ENCODE results near the gene NUDC.
"Not testable (repeated sequence)": the region's sequence is repeated elsewhere in the genome, so short reads cannot be mapped to it uniquely, and the experiment has no call there.

The NUDC gene

DNA sequence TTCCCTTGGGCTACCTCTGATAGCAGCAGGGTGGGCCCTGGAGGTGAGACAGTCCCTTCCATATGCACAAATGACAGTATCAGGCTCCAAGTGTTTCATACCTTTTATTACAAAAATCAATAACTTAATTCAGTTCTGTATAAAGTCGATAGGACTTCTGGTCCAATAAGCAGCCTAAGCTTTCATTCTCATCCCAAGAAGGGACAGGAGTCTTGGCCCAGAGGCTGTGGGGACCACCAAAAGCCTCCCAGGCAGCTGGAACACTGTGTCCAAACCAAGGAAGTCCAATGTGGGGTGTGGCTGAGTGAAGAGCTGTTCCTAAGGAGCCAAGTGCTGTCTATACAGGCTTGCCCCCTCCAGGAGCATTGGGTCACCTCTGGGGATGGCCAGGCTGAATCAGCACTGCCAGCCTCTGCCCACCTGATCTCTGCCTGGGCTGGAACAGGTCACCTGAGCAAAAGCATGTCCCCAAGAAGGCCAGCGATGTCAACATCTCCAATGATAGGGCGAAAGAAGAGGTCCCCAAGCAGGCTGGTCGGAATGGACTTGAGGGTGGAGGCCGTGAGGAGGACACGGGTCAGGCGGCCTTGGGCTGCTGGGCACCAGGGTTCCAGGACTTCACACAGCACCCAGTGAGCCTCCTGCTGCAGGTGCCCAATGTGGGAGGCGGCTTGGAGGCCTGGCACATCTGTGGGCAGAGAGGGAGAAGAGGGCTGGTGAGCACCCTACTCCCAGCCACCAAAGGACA lies 10.0 kb upstream of the NUDC start:
- no peak for DNase-seq (ENCODE audit: low read depth in 2 of 2)

DNA sequence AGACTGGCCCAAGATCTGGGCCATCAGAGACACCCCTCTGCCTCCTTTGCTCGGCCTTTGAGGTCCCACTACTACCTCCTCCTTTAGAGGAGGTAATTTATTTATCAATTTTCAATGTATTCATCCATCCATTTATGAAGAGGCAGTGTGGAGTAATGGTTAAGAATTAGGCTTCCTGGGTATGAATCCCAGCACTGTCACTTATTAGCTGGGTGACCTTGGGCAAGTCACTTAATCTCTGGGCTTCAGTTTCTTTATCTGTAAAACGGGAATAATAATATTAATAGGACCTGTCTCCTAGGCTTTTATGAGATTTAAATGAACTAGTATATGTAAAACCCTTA lies 9.4 kb upstream of the NUDC start:
- DNase-seq (ENCODE audit: low read depth in 2 of 2): no peak

DNA sequence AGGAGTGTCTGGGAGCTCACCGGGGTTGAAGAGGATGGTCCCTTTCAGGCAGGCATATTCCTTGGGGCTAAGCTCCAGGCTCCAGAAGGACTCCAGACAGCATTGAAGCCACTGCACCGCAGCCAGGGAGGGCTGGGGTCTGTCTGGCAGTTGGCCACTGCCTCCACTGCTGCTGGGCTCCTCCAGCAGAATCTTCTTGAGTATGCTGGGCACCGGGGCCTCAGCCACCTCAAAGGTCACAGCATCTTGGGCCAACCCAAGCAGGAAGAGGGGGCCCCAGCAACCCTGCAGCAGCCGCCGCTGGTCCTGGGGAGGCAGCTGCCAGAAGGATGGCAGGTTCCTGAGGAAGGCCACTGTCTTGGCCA lies 8.2 kb upstream of the NUDC start:
- no peak for DNase-seq (ENCODE audit: low read depth in 2 of 2)

DNA sequence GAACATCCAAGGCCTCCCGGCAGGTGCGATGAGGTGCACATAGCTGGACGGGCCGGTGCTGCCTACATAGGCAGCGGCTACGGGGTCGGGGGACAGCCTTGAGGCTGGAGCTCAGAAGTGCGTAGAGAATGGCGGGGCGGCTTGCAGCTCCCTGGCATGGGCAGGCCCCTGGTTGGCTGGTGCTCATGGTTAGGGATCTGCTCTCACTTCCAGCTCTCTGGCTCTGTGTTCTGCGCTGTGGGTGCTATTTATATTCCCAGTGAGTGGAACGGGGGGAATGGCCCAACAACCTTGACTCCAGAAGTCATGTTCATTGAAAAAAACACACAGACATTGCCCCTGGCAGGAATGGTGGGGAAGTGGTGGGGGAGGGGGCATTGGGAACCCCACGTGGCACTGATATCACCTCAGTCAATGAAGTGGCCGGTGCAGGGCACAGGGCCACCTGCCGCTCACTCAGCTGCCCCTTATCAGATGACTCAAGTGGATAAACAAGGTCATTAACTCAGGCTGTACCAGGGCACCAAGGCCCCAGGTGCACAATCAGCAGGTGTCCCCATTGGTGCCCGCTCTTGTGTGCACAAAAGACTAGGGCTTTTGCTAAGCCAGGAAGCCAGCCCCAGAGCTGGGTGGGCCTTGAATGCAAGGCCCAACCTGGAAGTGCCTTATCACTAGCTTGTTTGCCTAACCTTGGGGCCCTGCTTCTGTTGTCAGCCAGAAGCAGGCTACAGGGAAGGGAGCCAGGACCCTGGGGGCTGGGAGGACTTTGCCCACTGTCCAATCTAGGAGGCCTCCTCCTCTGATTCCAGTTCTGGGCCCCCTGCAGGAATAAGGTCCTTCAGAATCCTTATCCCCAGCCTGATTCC lies 7.6 kb upstream of the NUDC start, which contains the start of gene NR0B2:
Gene NR0B2, minus strand, starts transcription at position 222 of the 866 bp plus-strand sequence. Its CDS starts 35 bp downstream, at position 187.
- no peak for DNase-seq (ENCODE audit: low read depth in 2 of 2)

DNA sequence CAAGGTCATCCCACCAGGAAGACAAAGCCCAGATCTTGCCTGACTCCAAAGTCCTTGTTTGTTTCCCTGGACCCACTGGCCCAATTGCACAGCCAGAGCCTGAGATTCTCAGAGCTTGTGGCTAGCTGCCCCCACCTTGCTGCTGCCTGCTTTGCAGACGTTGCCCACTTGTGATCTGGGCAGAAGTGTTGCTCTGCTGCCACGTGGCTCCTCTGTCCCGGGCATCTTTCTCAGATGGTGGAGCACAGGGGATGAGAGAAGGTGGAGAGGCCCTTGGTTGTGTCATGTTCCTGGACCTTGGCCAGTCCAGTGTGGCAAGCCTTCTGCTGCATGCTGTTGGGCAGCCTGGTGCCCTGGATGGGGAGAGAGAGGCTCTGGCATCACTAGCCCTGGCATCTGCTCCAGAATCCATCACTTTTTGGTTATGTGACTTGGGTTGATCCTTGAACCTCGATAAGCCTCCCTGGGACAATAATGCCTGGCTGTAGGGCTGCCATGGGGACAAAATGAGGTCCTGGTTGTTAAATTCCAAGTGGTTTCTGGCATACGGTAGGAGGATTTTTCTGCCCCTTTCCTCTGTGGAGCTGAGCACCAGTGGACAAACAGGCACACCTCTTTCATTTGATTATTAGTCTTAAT lies 6.2 kb upstream of the NUDC start:
- DNase-seq (ENCODE audit: low read depth in 2 of 2): no peak

DNA sequence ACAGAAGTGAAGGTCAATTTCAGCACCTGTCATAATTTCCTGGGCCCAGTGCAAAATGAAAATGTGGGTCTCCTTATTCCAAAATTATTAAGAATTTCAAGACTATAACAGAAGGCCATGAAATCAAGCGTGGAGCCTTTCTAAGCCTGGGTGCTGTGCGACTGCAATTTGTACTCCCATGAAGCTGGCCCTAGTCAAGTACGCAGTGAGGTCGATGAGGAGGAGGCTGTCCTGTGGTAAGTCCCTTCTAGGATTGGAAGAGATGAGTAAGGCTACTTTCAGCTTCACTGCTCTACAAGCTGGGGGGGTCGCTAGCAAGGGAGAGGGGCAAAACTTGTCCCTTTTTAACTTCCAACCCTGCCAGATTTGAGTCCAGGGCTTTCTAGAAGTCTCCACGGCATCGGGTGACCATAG lies 410 bp upstream of the NUDC start:
- DNase-seq (ENCODE audit: low read depth in 2 of 2): no peak

DNA sequence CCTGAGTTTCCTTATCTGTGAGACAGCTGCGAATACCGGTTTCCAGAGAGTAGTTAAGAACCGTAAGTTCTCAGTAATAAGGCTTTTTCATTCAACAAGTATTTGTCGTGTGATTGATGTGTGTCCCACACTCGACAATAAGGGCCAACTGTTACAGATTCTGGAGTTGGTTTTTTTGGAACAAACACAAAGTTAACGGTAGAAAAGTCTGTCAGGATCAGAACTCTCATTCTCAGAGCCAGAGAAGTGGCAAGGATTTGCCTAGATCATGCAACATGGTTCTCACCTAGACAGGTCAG lies 837 bp downstream of the NUDC start:
- DNase-seq (ENCODE audit: low read depth in 2 of 2): no peak

DNA sequence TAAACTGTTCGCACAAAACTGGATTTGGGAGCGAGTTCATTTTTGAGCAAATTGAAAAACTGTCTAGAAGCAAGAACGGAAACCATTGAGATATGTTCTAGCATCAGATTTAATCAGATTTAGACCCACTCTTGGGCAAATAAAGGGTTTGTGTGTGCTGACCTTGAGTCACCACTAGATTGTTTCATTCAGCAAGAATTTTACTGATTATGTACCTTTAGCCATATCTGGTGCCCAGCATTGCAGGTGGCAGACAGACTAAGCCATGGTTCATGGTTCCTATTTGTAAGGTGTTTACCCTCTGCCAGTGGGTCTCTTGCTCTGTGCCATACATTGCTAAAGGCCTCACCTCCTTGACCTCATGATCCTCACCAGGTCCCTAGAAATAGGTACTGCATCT lies 1.4 kb downstream of the NUDC start:
- DNase-seq (ENCODE audit: low read depth in 2 of 2): no peak

DNA sequence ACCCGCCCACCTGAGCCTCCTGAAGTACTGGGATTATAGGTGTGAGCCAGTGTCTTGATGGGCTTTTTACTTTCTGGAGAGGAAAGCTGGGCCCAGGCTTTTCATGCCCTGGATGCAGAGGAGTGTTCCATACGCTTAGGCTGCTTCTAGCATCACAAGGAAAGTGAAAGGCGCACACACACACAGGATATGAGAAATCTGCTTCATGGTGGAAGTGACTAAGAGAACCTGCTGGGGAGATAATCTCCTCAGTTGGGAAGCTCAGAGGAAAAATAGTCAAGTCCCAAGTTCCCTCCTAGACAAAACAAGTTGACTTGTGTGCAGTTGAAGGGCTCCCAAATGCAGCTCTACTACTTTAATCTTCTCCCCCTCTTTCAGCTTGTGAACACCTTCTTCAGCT lies 2.2 kb downstream of the NUDC start:
- DNase-seq (ENCODE audit: low read depth in 2 of 2): no peak

DNA sequence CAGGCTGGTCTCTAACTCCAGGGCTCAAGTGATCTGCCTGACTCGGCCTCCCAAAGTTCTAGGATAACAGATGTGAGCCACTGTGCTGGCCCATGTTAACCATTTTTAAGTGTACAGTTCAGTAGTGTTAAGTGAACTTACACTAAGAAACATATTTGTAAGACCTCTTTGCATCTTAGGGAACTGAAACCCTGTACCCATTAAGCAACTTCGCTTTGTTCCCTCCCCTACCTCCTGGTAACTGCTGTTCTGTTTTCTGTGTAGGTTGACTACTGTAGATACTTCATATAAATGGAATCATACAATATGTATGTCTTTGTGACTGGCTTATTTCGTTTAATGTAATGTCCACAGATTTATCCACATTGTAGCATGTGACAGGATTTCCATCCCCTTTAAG lies 11.0 kb downstream of the NUDC start:
- no peak for DNase-seq (ENCODE audit: low read depth in 2 of 2)

DNA sequence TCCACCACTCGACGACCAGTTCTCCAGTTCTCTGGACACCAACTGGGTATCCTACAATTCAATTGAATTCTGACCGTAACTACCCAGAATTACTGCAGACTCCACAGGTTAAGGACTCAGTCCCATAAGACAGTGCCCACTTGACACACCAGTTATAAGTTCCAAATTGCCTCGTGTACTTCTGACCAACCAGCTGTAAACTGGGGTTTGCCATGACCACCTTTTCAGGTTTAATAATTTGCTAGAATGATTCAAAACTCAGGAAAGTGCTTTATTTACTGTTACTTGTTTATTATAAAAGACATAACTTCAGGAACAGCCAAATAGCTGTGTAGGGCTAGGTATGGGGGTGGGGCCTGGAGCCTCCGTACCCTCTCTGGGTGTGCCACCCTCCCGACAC lies 15.3 kb downstream of the NUDC start:
- no peak for DNase-seq (ENCODE audit: low read depth in 2 of 2)

DNA sequence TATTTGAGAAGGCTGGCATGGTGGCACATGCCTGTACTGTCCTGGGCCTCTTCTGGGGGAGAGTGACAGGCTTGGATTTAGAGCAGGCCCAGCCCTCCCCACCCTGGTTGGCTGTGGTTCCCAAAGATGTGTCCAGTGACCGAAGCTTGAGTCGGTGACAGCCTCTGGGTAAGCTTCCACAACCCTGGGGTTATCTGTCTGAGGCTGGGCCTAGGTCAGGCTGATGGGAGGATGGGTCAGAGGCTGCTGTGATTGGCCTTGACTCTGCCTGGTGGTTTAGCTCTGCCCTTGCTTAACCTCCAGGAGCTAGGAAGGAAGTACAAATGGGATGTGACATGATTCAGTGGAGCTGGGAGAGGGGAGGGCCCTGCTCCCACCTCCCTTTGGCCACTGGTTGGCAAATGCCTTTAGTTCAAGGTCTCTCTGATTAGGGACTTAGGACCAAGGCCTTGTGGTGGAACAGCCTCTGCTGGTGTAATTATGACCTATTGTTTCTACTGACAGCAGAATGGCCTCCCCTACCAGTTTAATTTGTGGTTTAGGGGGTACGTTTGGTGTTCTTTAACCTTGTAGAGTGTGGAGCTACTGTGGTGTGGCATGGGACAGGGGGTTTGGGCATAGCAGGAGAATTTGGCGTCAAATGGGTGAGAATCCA lies 16.6 kb downstream of the NUDC start:
- DNase-seq (ENCODE audit: low read depth in 2 of 2): no peak

DNA sequence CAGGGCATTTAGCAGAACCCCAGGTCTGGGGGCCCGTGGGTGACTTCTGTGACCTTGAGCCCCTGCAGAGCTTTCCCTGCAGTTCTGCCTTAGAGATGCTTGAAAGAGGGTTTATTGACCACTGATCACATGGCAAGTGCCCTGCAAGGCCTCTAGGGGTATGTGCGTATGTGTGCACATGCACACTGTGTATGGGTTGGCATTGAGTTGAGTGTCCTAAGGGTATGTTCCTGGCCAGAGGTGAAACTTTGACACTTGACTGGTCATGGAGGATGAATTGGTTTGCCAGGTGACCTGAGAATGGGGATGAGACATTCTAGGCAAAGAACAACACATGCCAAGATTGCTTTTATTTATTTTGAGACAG lies 17.1 kb downstream of the NUDC start:
- no peak for DNase-seq (ENCODE audit: low read depth in 2 of 2)

DNA sequence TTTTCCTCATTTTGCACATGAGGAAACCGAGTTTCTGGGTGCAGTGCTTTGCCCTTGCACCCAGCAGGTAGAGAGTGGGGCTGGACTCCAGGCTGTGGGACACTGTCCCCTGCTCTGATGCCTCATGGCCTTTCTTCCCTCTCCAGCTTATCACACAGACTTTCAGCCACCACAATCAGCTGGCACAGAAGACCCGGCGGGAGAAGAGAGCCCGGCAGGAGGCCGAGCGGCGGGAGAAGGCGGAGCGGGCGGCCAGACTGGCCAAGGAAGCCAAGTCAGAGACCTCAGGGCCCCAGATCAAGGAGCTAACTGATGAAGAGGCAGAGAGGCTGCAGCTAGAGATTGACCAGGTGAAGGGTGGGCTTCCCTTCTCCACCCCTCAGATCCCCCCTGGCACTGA lies 19.8 kb downstream of the NUDC start:
- no peak for DNase-seq (ENCODE audit: low read depth in 2 of 2)

DNA sequence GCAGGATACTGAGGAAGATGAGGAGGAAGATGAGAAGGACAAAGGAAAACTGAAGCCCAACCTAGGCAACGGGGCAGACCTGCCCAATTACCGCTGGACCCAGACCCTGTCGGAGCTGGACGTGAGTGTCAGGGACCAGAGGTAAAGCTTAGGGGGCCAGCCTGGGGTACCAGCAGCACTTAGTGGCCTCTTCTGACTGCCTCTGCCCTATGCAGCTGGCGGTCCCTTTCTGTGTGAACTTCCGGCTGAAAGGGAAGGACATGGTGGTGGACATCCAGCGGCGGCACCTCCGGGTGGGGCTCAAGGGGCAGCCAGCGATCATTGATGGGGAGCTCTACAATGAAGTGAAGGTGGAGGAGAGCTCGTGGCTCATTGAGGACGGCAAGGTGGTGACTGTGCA lies 21.1 kb downstream of the NUDC start:
- no peak for DNase-seq (ENCODE audit: low read depth in 2 of 2)

DNA sequence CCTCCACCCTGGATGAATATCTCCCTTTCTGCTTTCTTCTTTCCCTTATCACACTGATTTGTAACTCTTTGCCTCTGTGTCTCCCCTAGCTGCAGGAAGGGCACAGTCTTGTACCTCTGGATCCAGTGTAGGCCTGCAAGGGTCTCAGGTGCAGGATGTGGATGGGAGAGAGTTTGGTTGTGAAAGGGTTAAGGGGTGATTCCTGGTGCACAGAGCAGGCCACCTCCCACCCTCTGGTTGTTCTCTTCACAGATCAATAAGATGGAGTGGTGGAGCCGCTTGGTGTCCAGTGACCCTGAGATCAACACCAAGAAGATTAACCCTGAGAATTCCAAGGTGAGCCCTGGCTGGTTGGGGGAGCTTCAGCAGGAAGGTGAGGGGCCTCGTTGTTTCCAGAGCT lies 23.6 kb downstream of the NUDC start:
- DNase-seq (ENCODE audit: low read depth in 2 of 2): no peak

DNA sequence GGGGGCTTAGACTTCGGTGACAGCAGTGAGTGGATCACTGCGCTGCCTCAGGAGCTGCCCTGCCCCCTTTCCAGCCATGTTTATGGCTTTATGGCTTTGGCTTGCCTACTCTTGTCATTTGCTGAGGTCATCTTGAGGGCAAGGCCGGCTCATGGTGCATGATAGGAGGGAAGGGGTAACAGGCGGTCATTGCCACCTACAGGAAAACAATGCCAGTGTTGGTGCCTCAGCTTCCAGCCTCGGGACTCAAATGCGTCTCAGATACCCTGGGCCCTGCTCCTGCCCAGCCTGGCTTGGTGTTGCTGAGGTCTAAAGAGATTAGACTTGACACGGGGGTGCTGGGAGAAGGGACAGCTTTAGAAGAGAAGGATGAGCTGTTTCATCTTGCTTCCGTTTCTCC lies 24.2 kb downstream of the NUDC start:
- no peak for DNase-seq (ENCODE audit: low read depth in 2 of 2)

DNA sequence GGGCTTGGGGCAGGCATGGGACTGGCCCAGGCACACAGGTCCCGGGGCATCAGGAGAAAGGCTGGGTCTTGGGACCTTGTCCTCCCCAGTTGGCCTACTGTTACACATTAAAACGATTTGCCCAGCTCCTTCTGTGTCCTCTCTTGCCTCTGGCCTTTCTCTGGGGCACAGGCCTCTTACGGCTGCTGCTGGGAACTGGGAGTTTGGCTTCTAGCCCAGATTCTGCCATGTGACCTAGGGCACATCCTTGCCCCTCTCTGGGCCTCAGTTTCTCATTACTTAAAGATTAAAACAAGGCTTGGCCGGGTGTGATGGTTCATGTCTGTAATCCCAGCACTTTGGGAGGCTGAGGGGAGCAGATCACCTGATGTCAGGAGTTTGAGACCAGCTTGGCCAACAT lies 24.7 kb downstream of the NUDC start:
- no peak for DNase-seq (ENCODE audit: low read depth in 2 of 2)

DNA sequence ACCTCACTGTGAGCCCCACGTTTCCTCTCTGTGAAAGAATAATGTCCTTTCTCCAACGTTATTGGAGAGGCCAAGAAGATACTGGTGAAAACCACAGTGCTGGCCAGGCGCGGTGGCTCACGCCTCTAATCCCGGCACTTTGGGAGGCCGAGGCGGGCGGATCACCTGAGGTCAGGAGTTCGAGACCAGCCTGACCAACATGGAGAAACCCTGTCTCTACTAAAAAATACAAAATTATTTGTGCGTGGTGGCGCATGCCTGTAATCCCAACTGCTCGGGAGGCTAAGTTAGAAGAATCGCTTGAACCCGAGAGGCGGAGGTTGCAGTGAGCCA lies 27.1 kb downstream of the NUDC start:
- not testable (repeated sequence) for DNase-seq (ENCODE audit: low read depth in 2 of 2)

DNA sequence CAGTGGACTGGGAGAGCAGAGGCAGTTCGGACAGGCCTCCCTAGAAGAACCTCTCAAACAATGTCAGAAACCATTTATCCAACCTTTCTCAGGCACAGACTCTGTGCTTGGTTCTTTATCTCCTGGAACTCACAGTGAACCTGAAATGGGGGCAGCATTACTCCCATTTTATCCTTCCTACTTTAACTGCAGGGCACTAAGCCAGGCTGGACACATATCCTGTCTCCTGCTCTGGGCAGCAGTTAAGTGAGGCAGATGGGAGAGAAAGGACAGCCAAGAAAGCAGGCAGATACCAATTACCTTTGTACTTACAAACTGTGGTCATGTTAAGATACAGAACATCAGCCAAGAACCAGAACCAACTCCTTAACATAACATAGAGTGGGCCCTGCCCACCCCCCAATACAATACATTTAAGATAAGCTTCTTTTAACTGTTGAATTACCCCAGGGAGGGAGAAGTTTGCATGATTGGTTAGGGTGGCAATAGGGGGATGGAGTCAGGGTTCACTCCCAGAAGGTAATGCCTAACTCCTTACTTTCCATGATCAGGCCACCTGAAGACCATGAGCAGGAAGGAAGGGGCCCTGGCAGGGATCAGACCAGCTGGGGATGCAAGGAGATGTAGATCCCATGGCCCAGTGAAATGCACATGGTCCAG lies 27.9 kb downstream of the NUDC start:
- DNase-seq (ENCODE audit: low read depth in 2 of 2): no peak

DNA sequence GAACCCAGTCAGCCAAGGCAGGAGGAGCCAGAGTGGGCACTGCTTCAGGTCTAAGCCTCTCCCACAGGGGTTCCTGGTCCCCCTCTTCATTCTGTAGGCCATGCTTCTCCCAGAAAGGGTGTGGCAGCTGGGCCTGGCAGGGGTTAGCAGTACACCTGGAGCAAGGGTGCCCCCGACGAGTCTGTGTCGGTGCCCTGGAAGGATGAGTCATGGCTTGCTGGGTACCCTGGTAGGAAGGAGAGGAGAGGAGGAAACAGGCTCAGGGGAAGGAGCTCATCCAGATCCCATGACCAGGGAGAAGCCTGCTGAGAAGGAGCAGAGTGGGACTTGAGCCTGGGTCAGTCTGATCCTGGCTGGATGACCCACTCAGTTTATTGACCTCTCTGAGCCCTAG lies 28.4 kb downstream of the NUDC start:
- no peak for DNase-seq (ENCODE audit: low read depth in 2 of 2)

DNA sequence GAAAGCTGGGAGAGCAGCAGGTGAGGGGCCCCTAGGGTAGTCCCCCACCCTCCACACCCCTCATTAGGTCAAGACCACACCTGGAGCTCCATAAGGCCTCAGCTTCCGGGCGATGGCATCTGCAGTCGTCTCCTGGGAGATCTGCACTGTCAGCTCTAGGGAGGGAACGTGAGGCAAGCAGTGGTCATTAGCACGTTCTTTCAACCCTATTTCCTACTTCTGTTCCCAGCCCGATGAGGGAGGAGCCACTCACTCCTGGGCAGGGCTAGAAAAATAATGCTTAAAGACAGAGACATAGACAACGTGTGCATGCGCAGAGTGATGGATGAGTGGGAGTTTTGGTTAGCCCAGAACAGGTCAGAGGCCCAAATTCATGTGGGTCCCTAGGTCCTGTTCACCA lies 29.1 kb downstream of the NUDC start:
- no peak for DNase-seq (ENCODE audit: low read depth in 2 of 2)

All from stimulated activated CD4-positive, alpha-beta T cell treated with anti-CD3 and anti-CD28 coated beads, Interleukin-12 subunit alpha, Interleukin-12 subunit beta, amount 100 ng/mL, for 24 hours (primary cell).